Gastrocnemius medialis (tissue), 4 donors: ENCODE measurements around the gene SERTAD4.

ENCODE experiments used
- CTCF ChIP-seq, 5 experiments: fragments of 450-650 bp in 3 of 5; fragments of 200-600 bp in 2 of 5; sonication (generic) in 2 of 5; IDR thresholded peaks in 4 of 5; conservative IDR thresholded peaks in 1 of 5; 1 replicate in 4 of 5; 2 replicates in 1 of 5; pipeline ENCODE4 v1.5.1; 2016 to 2019; ENCODE audit warnings: antibody characterized with exemption in 5 of 5, mild to moderate bottlenecking in 3 of 5, moderate library complexity in 3 of 5
- POLR2A ChIP-seq, 2 donors: fragments of 450-650 bp; IDR thresholded peaks; one replicate each; pipeline ENCODE4 v1.6.1; 2017; ENCODE audit warnings: antibody characterized with exemption in 2 of 2, mild to moderate bottlenecking in 2 of 2, moderate library complexity in 2 of 2

- TF ChIP-seq CTCF (IDR thresholded peaks at IDR 0.05 in 4 of 5, conservative IDR thresholded peaks at IDR 0.05 in 1 of 5) (no peak), POLR2A (IDR thresholded peaks at IDR 0.05) (no peak)
These were observed 59.2 kb downstream of the SERTAD4 start for GRCh38 chr1:210291786-210292230.
